HG03354 (cell line): ENCODE results near the gene ZNF586.
A peak's percentile ranks its signal among the peaks of the same experiment; 100 is the strongest.
"Not testable (repeated sequence)": the region's sequence is repeated elsewhere in the genome, so short reads cannot be mapped to it uniquely, and the experiment has no call there.

Experiments
- ATAC-seq: cut with Tn5 transposase; IDR thresholded peaks from one replicate; pipeline ENCODE4 v1.9.1; 2021; ENCODE audit warnings: mild to moderate bottlenecking; ENCODE audit not compliant: unreplicated experiment, poor library complexity, severe bottlenecking

Gene ZNF586

DNA sequence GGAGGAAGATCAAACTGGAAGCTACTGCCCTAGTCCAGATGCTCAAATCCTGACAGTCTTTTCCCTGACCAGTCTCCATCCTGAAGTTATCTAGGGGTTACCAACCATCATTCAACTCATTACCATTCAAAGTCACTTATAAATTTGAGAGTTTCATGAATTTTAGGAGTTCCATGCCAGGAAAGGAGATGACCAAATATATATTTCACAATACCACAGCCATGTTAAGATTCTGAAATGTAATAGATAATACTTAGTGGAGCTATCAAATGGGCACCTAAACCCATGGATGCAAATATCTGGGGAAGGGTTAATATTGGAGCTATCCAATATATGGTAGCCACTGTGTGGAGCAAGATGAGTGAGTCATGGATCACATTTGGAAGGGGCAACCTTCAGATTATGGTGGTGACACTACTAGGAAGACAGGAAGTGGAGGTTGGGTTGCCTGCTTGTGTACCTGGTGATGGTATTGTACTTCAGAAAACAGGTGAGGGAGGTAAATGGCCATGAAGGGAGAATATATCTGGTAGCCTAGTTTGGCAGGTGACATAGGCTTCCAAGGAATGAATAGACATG lies 18.7 kb downstream of the ZNF586 start:
- no peak for ATAC-seq

- no peak for ATAC-seq
Observed at GRCh38 chr19:57789288-57789687, 19.8 kb downstream of the ZNF586 start.

DNA sequence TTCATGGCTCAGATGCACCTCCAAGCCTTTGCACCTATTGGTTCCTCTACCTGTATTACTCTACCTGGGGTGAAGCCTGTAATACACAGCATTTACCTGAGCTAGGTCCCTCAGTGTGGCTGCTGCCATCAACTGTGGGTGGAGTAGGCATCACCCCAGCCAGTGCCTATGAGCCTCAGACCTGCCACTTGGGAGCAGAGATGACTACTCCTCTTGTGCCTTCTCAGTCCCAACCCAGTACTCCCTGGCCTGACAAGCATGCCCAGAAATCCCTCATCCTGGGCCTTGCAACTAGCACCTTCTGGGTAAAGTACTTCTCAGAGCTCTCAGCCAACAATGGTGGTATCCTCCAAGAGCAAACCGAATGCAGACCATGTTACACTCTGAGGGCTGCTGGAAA lies 27.1 kb downstream of the ZNF586 start:
- not testable (repeated sequence) for ATAC-seq

- ATAC-seq = no peak
Observed at GRCh38 chr19:57800696-57801095, 31.2 kb downstream of the ZNF586 start.

DNA sequence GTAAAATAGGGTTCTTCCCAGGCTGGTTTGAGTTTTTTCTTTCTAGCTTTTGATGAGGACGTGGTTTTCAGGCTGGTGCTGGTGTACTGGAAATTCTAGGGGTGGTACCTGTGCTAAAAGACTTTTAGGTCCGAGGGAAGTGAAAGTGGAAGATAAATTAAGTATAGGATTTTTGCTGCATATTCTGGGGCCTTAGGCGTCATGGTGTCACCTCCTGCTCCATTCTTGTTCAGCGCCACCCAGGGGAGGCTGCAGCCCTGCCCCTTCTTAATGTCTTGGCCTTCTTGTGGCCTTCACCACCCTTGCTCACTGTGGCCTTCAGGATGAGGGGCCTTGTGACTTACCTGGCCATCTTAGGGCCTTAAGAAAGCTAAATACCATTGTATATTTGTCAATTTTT lies 32.8 kb downstream of the ZNF586 start:
- no peak for ATAC-seq

GRCh38 chr19:57803265-57803593 lies 33.8 kb downstream of the ZNF586 start:
- no peak for ATAC-seq

GRCh38 chr19:57803594-57804325 lies 34.3 kb downstream of the ZNF586 start:
- ATAC-seq = no peak

DNA sequence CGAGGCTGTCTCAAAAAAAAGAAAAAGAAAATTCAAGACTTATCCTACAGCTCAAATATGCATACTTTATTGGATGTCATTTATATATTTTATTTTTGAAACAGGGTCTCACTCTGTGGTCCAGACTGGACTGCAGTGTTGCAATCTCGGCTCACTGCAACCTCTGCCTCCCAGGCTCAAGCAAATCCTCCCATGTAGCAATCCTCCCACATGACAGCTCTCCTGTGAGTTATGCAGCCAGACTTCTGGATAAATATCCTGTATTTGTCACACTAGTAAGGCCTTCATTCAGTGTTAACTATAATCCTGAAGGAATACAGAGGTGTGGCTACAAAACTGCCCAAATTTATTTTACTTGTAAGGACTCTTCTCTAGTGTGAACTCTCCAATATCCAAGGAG lies 38.1 kb downstream of the ZNF586 start:
- no peak for ATAC-seq

GRCh38 chr19:57810410-57811295 lies 41.2 kb downstream of the ZNF586 start:
- ATAC-seq = not testable (repeated sequence)

DNA sequence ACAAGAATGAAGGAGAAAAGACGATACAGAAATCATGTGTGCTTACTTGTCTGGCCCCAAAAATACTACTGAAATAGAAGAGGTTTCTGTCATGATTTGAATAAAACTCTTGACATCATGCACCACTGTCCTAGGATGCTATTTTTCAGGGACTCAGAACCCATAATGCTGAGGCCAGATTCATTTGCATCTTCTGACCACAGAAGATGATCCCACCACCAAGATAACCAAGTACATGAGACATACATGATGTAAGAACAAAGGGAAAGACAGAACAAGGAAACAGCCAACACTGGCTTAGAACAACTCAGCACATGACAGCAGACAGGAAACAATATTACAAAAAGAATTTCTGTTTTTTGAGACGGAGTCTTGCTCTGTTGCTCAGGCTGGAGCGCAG lies 42.8 kb downstream of the ZNF586 start:
- peak; percentile 28 for ATAC-seq

- not testable (repeated sequence) for ATAC-seq
Observed at GRCh38 chr19:57812975-57813820, 43.7 kb downstream of the ZNF586 start.

DNA sequence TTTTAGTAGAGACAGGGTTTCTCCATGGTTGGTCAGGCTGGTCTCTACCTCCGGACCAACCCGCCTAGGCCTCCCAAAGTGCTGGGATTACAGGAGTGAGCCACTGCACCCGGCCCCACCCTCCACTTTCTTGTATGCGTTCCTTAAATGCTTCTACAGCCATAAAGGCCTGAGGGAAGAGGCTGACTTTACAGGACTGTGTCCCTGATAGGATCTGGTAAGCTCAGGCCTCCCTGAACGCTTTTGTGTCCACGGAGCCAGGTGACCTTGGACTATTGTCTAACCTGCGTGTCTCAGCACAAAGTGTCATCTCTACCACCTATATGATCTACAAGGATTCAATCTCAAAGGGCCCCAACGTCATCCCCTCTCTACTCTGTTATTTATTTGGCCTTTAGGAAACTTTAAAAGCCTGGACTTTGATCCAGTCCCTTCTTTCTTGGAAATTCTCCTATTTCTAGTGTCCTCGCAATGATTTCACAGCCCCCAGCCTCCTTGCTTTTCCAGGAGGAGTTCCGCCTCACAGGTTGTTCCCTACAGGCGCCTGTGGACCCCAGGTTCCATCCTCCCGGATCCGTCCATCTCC lies 44.5 kb downstream of the ZNF586 start:
- ATAC-seq = no peak

- ATAC-seq = peak; percentile 79
Observed at GRCh38 chr19:57814505-57815246, 45.2 kb downstream of the ZNF586 start, which contains the start of gene ZNF552. Gene ZNF552, minus strand, starts transcription at chr19:57814913. Its CDS starts 170 bp downstream, at chr19:57814743.

DNA sequence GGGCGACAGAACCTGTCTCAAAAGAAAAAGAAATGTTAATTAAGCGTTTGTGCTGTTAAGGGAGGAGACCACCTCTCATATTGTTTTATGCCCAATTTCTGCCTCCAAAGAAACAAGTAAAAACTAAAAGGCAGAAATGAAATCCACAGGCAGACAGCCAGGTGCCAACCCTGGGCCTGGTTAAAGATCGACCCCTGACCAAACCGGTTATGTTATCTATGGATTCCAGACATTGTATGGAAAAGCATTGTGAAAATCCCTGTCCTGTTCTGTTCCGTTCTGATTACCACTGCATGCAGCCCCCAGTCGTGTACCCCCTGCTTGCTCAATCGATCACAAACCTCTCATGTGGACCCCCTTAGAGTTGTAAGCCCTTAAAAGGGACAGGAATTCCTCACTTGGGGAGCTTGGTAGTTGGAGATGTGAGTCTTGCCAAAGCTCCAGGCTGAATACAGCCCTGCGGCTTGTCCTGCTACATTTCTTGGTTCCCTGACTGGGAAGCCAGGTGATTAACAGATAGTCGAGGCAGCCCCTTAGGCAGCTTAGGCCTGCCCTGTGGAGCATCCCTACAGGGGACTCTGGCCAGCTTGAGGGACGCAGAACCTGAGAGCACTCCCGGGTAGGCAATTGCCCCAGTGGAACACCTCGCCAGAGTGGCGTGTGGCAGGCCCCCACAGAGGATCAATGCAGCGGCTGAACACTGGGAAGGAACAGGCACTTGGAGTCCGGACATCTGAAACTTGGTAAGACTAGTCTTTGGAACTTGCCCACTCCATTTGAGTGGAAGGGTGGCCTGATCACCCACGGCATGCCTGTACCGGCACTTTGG lies 46.0 kb downstream of the ZNF586 start:
- no peak for ATAC-seq

DNA sequence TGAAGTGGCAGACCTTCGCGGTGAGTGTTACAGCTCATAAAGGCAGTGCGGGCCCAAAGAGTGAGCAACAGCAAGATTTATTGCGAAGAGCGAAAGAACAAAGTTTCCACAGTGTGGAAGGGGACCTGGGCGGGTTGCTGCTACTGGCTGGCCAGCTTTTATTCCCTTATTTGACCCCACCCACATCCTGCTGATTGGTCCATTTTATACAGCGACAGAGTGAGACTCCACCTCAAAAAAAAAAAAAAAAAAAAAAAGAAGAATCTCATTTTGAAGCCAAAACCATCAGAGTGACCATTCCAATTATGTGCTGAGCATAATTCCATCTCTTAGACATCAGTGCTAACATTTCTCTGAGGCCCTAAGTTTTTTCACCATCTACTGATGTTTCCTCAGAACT lies 47.2 kb downstream of the ZNF586 start:
- ATAC-seq = no peak

- ATAC-seq = no peak
Observed at GRCh38 chr19:57817976-57818375, 48.5 kb downstream of the ZNF586 start.

DNA sequence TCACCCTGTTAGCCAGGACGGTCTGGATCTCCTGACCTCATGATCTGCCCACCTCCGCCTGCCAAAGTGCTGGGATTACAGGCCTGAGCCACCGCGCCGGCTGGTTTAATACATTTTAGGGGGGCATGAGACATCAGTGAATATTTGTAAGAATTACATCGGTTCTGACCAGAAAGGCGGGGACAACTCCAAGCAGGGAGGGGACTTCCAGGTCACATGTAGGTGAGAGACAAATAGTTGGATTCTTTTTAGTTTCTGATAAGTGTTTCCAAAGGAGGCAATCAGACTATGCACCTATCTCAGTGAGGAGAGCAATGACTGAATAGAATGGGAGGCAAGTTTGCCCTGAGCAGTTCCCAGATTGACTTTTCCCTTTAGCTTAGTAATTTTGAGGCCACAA lies 48.9 kb downstream of the ZNF586 start:
- no peak for ATAC-seq
